HCT116 (cell line): ENCODE results near the gene CFL1. TPM values are rescaled to one million over a fixed set of nuclear protein-coding genes. Genes with fewer than 3 reads are reported as not detected.
A peak's percentile ranks its signal among the peaks of the same experiment; 100 is the strongest.

Source experiments
- ATAC-seq: fragments of 200-7000 bp; cut with Tn5 transposase; 2 replicates; pipeline ENCODE4 v1.9.1; 2020; ENCODE audit warnings: mild to moderate bottlenecking, moderate library complexity
- BruUV-seq: library from RNA; stranded (reverse); fragments of 400-500 nt; replicated peaks from 2 replicates; lab custom pipeline; 2021; lab: Mats Ljungman, UMichigan
- CTCF ChIA-PET: fragments of 300-600 bp; sonication (Branson Sonifier 250); formaldehyde crosslinking; loops from one replicate; lab custom pipeline; 2021; ENCODE audit warnings: antibody characterized with exemption; lab: Charles Lee
- POLR2A ChIA-PET: fragments of 300-600, 350-600 bp; sonication (Branson Sonifier 250); formaldehyde crosslinking; loops from one replicate; lab custom pipeline; 2021; ENCODE audit warnings: antibody characterized with exemption; lab: Charles Lee
- RAD21 ChIA-PET, 2 experiments: fragments of 300-600 bp; sonication (Branson Sonifier 250); formaldehyde crosslinking; loops; one replicate each; lab custom pipeline; 2023; ENCODE audit warnings: low total read pairs in 2 of 2; ENCODE audit not compliant: uncharacterized antibody in 2 of 2, unreplicated experiment in 2 of 2, low non-redundant PET in 1 of 2; lab: Charles Lee
- DNase-seq: peaks from one replicate; pipeline ENCODE4 v3.0.0-alpha.2; 2010; ENCODE audit warnings: low read depth, low spot score
- H2AFZ ChIP-seq: fragments of 200-600 bp; shearing (Covaris generic), sonication (generic); 2 replicates; pipeline ENCODE4 v1.6.1; 2017; ENCODE audit warnings: low read depth, mixed run types, mixed read lengths, antibody characterized with exemption, low read length; ENCODE audit not compliant: poor library complexity, severe bottlenecking
- H3K27ac ChIP-seq: 2 replicates; pipeline ENCODE4 v1.5.1; 2012; ENCODE audit warnings: low read depth, low read length
- H3K27me3 ChIP-seq: fragments of 200-600 bp; sonication (generic); 2 replicates; pipeline ENCODE4 v1.6.1; 2016; ENCODE audit warnings: mixed run types, low read length, mixed read lengths; ENCODE audit not compliant: insufficient read depth
- H3K36me3 ChIP-seq, 2 experiments: fragments of 200-500 bp in 1 of 2; fragments of 200-600 bp in 1 of 2; sonication (Bioruptor generic) in 1 of 2; sonication (generic) in 1 of 2; 2 replicates each; pipeline versions ENCODE4 v1.5.1 to v1.6.1; 2014 to 2016; ENCODE audit warnings: low read length in 2 of 2, inconsistent platforms in 1 of 2, mixed read lengths in 1 of 2, mixed run types in 1 of 2; ENCODE audit not compliant: insufficient read depth in 2 of 2, control insufficient read depth in 1 of 2
- H3K4me1 ChIP-seq, 2 experiments: fragments of 200-600 bp in 1 of 2; sonication (generic) in 1 of 2; 2 replicates each; pipeline versions ENCODE4 v1.5.1 to v1.6.1; 2012 to 2017; ENCODE audit warnings: low read length in 2 of 2, inconsistent platforms in 1 of 2, mild to moderate bottlenecking in 1 of 2, mixed read lengths in 1 of 2, mixed run types in 1 of 2, moderate library complexity in 1 of 2; ENCODE audit not compliant: insufficient read depth in 2 of 2, control insufficient read depth in 1 of 2
- H3K4me2 ChIP-seq: fragments of 200-600 bp; sonication (generic); 2 replicates; pipeline ENCODE4 v1.6.1; 2017; ENCODE audit warnings: mixed run types, low read length, mixed read lengths
- H3K4me3 ChIP-seq, 2 experiments: fragments of 200-600 bp in 1 of 2; sonication (generic) in 1 of 2; replicated peaks in 1 of 2; 2 replicates each; pipeline ENCODE4 v1.5.1; 2011 to 2016; ENCODE audit warnings: low read length in 2 of 2, control low read depth in 1 of 2, low read depth in 1 of 2, mild to moderate bottlenecking in 1 of 2, mixed read lengths in 1 of 2, mixed run types in 1 of 2
- H3K79me2 ChIP-seq: fragments of 200-600 bp; sonication (generic); 2 replicates; pipeline ENCODE4 v1.6.1; 2017; ENCODE audit warnings: mild to moderate bottlenecking, mixed run types, low read length, moderate library complexity, mixed read lengths; ENCODE audit not compliant: insufficient read depth
- H3K9ac ChIP-seq: fragments of 200-600 bp; sonication (generic); 2 replicates; pipeline ENCODE4 v1.6.1; 2016; ENCODE audit warnings: low read length, mixed read lengths
- H3K9me2 ChIP-seq: fragments of 200-600 bp; sonication (generic), shearing (Covaris generic); 2 replicates; pipeline ENCODE4 v1.6.1; 2017; ENCODE audit warnings: mixed run types, mild to moderate bottlenecking, moderate library complexity; ENCODE audit not compliant: insufficient read depth
- H3K9me3 ChIP-seq, 2 experiments: fragments of 200-500 bp in 1 of 2; fragments of 200-600 bp in 1 of 2; sonication (Bioruptor generic) in 1 of 2; sonication (generic) in 1 of 2; 2 replicates each; pipeline ENCODE4 v1.6.1; 2014 to 2017; ENCODE audit warnings: low read length in 2 of 2, mixed read lengths in 2 of 2, inconsistent platforms in 1 of 2, low read depth in 1 of 2, mild to moderate bottlenecking in 1 of 2, mixed run types in 1 of 2, moderate library complexity in 1 of 2; ENCODE audit not compliant: control insufficient read depth in 1 of 2, insufficient read depth in 1 of 2
- H4K20me1 ChIP-seq: fragments of 200-600 bp; sonication (generic), shearing (Covaris generic); 2 replicates; pipeline ENCODE4 v1.6.1; 2017; ENCODE audit warnings: mixed run types, mild to moderate bottlenecking, moderate library complexity; ENCODE audit not compliant: insufficient read depth
- ATF3 ChIP-seq: IDR thresholded peaks from 2 replicates; pipeline ENCODE4 v1.6.1; 2012
- CBX3 ChIP-seq: IDR thresholded peaks from 2 replicates; pipeline ENCODE4 v1.6.1; 2012; ENCODE audit warnings: low read depth
- CEBPB ChIP-seq: IDR thresholded peaks from 2 replicates; pipeline ENCODE4 v1.6.1; 2012; ENCODE audit warnings: low read depth
- CTCF ChIP-seq, 3 experiments: fragments of 200-600 bp in 1 of 3; sonication (generic) in 1 of 3; IDR thresholded peaks in 2 of 3; conservative IDR thresholded peaks in 1 of 3; 2 replicates each; pipeline ENCODE4 v1.5.1; 2012 to 2017; ENCODE audit warnings: low read depth in 2 of 3, low read length in 2 of 3, antibody characterized with exemption in 1 of 3, borderline replicate concordance in 1 of 3, control low read depth in 1 of 3, mild to moderate bottlenecking in 1 of 3, mixed read lengths in 1 of 3, mixed run types in 1 of 3, moderate library complexity in 1 of 3; ENCODE audit not compliant: insufficient read depth in 1 of 3
- EGR1 ChIP-seq: IDR thresholded peaks from 2 replicates; pipeline ENCODE4 v1.6.1; 2012; ENCODE audit warnings: low read depth
- ELF1 ChIP-seq: IDR thresholded peaks from 2 replicates; pipeline ENCODE4 v1.6.1; 2012; ENCODE audit warnings: low read depth, borderline replicate concordance
- EZH2 ChIP-seq: fragments of 200-600 bp; sonication (generic); IDR thresholded peaks from 2 replicates; pipeline ENCODE4 v1.6.1; 2017; ENCODE audit warnings: antibody characterized with exemption, mixed run types
- POLR2AphosphoS5 ChIP-seq: IDR thresholded peaks from 2 replicates; pipeline ENCODE4 v1.6.1; 2011; ENCODE audit warnings: mild to moderate bottlenecking, low read depth, low read length, moderate library complexity
- RAD21 ChIP-seq: IDR thresholded peaks from 2 replicates; pipeline ENCODE4 v1.6.1; 2012; ENCODE audit warnings: low read depth, mild to moderate bottlenecking
- REST ChIP-seq: IDR thresholded peaks from 2 replicates; pipeline ENCODE4 v1.6.1; 2012; ENCODE audit warnings: low read depth
- SP1 ChIP-seq: IDR thresholded peaks from 2 replicates; pipeline ENCODE4 v1.6.1; 2012; ENCODE audit warnings: low read depth
- SRF ChIP-seq: IDR thresholded peaks from 2 replicates; pipeline ENCODE4 v1.6.1; 2012; ENCODE audit warnings: low read depth
- TCF7L2 ChIP-seq: IDR thresholded peaks from 2 replicates; pipeline ENCODE4 v1.7.0; 2011; ENCODE audit warnings: borderline replicate concordance, inconsistent platforms; ENCODE audit not compliant: insufficient read depth, insufficient read length; ENCODE audit errors: extremely low read depth
- YY1 ChIP-seq: IDR thresholded peaks from 2 replicates; pipeline ENCODE4 v1.6.1; 2011; ENCODE audit warnings: low read length, low read depth, moderate library complexity, mild to moderate bottlenecking; ENCODE audit not compliant: insufficient replicate concordance; ENCODE audit errors: extremely low read depth
- ZBTB33 ChIP-seq: IDR thresholded peaks from 2 replicates; pipeline ENCODE4 v1.6.1; 2011; ENCODE audit warnings: mild to moderate bottlenecking, low read length, moderate library complexity; ENCODE audit not compliant: insufficient replicate concordance; ENCODE audit errors: extremely low read depth
- ZFX ChIP-seq: fragments of 450-650 bp; IDR thresholded peaks from 2 replicates; pipeline ENCODE4 v1.6.1; 2017
- ZNF274 ChIP-seq: fragments of 200-500 bp; sonication (Bioruptor generic); IDR thresholded peaks from 2 replicates; pipeline ENCODE4 v1.6.1; 2014; ENCODE audit warnings: mild to moderate bottlenecking, low read depth, low read length, inconsistent platforms
- intact Hi-C: fragments of 100-400 bp; cut with micrococcal nuclease; formaldehyde crosslinking; loops from 2 replicates; pipeline ENCODE4 v1.10.0; 2022
- total RNA-seq: library from RNA; stranded (reverse); gene quantifications from one replicate; pipeline ENCODE4 v1.2.1, GENCODE V29; 2021; ENCODE audit not compliant: unreplicated experiment

Gene CFL1
- total RNA-seq, 1 experiment from 2014 or later, result 1,270 TPM

- TF ChIP-seq REST (no peak), CBX3 (no peak), ZFX (no peak), POLR2AphosphoS5 (no peak), TCF7L2 (no peak), YY1 (no peak), CTCF (IDR thresholded peaks at IDR 0.05 in 2 of 3, conservative IDR thresholded peaks at IDR 0.05 in 1 of 3; ENCODE audit: borderline replicate concordance in 1 of 3, insufficient read depth in 1 of 3, low read depth in 2 of 3, low read length in 2 of 3) (no peak), ELF1 (no peak), SRF (no peak), ATF3 (no peak), EGR1 (no peak), EZH2 (no peak), SP1 (no peak), RAD21 (no peak), CEBPB (no peak), ZBTB33 (no peak), ZNF274 (no peak)
- H3K27ac ChIP-seq, result peak overlapping the region; percentile 97
- no peaks in the 10 kb centered on the region for H3K27me3 ChIP-seq
- H3K9me2 ChIP-seq, result no peaks in the 10 kb centered on the region
- ATAC-seq, result no peak
- BruUV-seq, result no TSS peak
- RAD21 ChIA-PET, result no interaction called here
- H3K4me2 ChIP-seq, result peak overlapping the region; percentile 77
- H3K79me2 ChIP-seq, result peaks cover 29% of the 10 kb centered on the region
- POLR2A ChIA-PET, result interaction anchor here (5.3 kb wide), 1 partner anchor 28 kb away, joined by 84 read pairs; the partner anchor contains the start of genes CCDC85B and FIBP
- no peaks in the 10 kb centered on the region for H3K9me3 ChIP-seq
- no peak for DNase-seq
- CTCF ChIA-PET, result interaction anchor here (3.3 kb wide), 1 partner anchor 23 kb away, joined by 34 read pairs; no protein-coding TSS in a partner anchor
- peaks cover 17 to 30% of the 10 kb centered on the region in 2 experiments for H3K4me1 ChIP-seq
- no peak overlapping the region for H2AFZ ChIP-seq
- peaks cover 7 to 20% of the 10 kb centered on the region in 2 experiments; a peak in 3 of 4 replicates for H3K36me3 ChIP-seq
- peak overlapping the region; percentile 99; the same call in 1 of the 2 replicates for H3K9ac ChIP-seq
- intact Hi-C loops, result no loop called here
- H4K20me1 ChIP-seq, result no peaks in the 10 kb centered on the region
- peak overlapping the region; percentile 85 to 100; a peak in 3 of 4 replicates for H3K4me3 ChIP-seq
These were observed 4.3 kb upstream of the CFL1 start for GRCh38 chr11:65862191-65862735.
